GM12874 (cell line): ENCODE data around the gene SPRY2.
A peak's percentile ranks its signal among the peaks of the same experiment; 100 is the strongest.

Experiments
- TF ChIP-seq, protein P1 (sequence below): IDR thresholded peaks from 2 replicates; pipeline ENCODE4 v1.5.1; 2011; ENCODE audit warnings: low read depth, mild to moderate bottlenecking, control low read depth, low read length, moderate library complexity; ENCODE audit not compliant: insufficient read depth

The SPRY2 gene

DNA sequence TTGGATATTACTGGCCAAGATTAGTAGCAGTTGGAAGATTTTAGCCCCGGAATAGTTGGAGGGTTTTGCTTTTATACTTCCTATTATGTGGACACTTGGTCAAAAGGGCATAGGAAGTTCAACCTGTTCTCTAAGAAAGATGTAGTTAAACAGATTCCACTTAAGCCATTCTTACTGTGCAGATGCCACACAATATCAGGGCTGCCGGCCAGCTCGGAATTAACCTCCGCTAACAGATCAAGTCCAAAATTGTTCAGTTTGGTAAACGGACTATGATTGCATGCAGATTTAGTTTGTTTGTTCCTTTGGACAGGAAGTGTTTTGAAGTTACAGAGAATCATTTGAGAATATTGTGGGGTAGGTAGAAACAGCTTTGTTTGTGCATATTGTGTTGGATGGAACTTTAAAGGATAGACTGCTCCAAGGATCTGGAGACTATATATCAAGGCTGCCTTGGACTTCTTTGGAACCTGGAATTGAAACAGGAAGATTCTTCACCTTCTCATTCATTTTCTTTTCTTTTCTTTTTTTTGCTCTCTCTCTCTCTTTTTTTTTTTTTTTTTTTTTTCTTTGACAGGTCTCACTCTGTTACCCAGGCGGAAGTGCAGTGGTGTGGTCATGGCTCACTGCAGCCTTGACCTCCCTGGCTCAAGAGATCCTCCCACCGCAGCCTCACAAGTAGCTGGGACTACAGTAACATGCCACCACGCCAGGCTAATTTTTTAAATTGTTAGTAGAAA is 5.0 kb upstream of the SPRY2 start:
- TF ChIP-seq, protein P1, sequence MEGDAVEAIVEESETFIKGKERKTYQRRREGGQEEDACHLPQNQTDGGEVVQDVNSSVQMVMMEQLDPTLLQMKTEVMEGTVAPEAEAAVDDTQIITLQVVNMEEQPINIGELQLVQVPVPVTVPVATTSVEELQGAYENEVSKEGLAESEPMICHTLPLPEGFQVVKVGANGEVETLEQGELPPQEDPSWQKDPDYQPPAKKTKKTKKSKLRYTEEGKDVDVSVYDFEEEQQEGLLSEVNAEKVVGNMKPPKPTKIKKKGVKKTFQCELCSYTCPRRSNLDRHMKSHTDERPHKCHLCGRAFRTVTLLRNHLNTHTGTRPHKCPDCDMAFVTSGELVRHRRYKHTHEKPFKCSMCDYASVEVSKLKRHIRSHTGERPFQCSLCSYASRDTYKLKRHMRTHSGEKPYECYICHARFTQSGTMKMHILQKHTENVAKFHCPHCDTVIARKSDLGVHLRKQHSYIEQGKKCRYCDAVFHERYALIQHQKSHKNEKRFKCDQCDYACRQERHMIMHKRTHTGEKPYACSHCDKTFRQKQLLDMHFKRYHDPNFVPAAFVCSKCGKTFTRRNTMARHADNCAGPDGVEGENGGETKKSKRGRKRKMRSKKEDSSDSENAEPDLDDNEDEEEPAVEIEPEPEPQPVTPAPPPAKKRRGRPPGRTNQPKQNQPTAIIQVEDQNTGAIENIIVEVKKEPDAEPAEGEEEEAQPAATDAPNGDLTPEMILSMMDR = no peak

DNA sequence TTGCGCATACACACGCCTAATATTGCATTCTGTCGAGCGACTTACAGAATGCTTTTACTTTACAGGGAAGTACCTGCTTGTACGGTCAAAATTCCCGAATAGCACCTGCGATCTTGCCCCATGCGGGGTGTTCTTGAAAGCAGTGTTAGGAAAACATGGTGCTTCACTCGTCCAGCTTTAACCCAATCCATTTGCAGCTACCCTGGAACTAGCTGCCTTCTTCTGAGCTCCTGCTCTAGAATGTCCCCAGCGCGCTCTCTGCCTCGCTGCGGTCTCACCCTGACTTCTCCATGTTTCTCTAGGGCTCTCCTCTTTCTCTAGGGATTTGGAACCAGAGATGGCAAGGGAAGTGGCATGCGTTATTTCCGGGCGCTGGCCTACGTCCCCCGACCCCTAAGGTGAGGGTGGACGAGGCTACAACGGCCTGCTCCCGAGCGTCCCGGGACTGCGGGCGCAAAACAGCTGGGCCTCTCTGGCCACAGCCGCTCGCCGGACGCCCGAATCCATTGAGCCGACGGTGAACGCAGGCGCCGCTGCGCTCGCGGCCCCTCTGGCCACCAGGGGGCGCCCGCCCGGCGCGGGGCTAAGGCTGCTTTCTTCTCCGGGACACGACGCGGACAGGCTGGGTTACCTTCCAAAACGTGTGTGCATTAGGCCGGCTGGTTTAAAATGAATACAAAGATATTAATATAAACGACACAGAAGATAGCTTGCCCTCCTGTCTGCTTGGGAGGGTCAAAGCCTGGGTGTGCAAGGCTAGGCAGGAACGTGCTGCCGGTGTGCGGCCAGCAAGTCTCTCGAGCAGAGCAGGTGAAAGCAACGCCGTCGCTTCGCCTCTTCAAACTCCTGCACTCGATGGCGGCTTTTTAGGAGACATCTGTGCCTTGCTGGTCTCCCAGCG is 1.8 kb upstream of the SPRY2 start:
- TF ChIP-seq, protein P1 = peak; percentile 98

DNA sequence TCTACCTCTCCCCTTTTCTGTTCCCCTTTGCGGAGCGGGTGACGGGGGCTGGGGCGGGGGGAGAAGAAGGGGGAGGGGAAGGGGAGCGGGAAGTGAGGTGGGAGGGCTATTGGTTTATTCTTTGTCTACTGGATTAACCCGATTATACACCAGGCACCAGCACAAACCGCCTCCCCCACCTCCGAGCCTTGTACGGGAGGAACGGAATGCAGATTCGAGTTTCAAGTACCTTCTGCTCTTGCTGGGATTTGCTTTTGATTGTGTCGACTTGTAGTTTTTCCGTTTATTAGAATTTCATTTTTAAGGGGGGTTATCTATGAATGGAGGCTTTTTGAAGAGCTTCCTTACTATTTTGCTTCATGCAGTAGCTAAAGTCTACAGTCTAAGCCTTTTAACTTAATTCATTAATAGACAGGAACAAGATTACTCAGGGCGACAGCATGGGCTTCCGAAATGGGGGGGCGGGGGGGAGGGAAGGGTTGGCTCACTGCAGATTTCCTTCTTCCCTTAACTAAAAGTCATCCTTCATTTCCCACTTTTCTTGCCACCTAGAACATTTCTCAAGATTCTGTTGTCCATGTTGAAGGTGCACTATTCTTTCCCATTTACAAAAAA is 937 bp upstream of the SPRY2 start:
- TF ChIP-seq, protein P1 = no peak

- TF ChIP-seq, protein P1 = no peak
Observed at GRCh38 chr13:80340651-80341100, 250 bp downstream of the SPRY2 start.

DNA sequence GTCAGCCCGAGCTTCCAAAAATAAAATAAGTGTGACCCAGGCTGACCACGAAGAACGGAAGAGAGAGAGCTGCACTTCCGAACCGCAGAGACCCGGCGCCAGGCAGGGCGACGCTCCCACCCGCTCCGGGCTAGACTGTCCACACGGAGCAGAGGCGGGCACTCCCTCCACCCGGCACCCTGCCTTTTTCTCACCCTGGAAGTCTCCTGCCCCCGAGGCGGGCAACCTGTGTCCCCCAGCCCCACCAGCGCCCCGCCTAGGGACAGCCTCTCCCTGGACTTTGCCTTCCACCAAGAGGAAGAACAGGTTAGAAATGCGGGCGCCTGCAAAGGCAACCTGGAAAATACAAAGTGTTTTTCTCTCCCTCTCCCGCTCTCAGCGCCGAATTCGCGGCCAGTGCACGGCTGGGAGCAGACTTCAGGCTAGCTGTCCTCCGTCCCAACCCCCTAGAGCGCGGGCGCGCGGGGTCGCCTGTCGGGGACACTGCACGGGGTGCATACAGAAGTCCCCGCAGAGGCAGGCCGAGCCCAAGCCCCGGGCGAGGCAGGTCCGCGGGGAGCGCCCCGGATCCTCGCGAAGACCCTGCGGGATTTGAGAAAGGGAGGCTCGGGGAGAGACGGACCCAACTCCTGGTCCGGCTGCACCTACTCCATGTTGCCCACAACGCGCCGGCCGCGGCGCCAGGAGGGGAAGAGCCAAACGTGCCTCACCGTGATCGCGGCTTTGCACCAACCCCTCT is 845 bp downstream of the SPRY2 start:
- TF ChIP-seq, protein P1 = no peak

- TF ChIP-seq, protein P1 = no peak
Observed at GRCh38 chr13:80339563-80339911, 1.4 kb downstream of the SPRY2 start.
